AG04449 (cell line): Measurements from ENCODE around the gene ATOH1.

Source experiments
- CTCF ChIA-PET: fragments of 350-600 bp; formaldehyde crosslinking; extraction: SDS; loops from one replicate; lab custom pipeline; 2021; ENCODE audit warnings: antibody characterized with exemption; lab: Yijun Ruan, JAX
- POLR2A ChIA-PET: fragments of 400-600, 350-600 bp; formaldehyde crosslinking; extraction: SDS; loops from one replicate; lab custom pipeline; 2020; ENCODE audit warnings: antibody characterized with exemption, inconsistent platforms; lab: Yijun Ruan, JAX
- DNase-seq: peaks from one replicate; pipeline ENCODE4 v3.0.0-alpha.2; 2010; ENCODE audit warnings: low read depth, low spot score
- H3K4me3 ChIP-seq: 2 replicates; pipeline ENCODE4 v1.5.1; 2011; ENCODE audit warnings: low read depth, mild to moderate bottlenecking, control low read depth, low read length
- CTCF ChIP-seq: IDR thresholded peaks from one replicate; pipeline ENCODE4 v1.5.1; 2011; ENCODE audit warnings: mild to moderate bottlenecking, moderate library complexity, low read length, control low read depth, inconsistent platforms; ENCODE audit not compliant: insufficient read depth; ENCODE audit errors: missing control alignments

Gene ATOH1

GRCh38 chr4:93814722-93815121, 13.8 kb upstream of the ATOH1 start:
- no peak for TF ChIP-seq CTCF
- DNase-seq: no peak
- ChIA-PET CTCF (no interaction called here), POLR2A (no interaction called here)
- H3K4me3 ChIP-seq: no peak overlapping the region

- CTCF ChIA-PET: no interaction called here
- POLR2A ChIA-PET: no interaction called here
- no peak for TF ChIP-seq CTCF
- H3K4me3 ChIP-seq: no peak overlapping the region
- no peak for DNase-seq
Measured at GRCh38 chr4:93825551-93826216, 2.9 kb upstream of the ATOH1 start.

GRCh38 chr4:93827272-93827947, 1.1 kb upstream of the ATOH1 start:
- ChIA-PET CTCF (no interaction called here), POLR2A (no interaction called here)
- no peak overlapping the region for H3K4me3 ChIP-seq
- no peak for DNase-seq
- TF ChIP-seq CTCF: no peak

- H3K4me3 ChIP-seq: no peak overlapping the region
- no peak for DNase-seq
- CTCF ChIA-PET: no interaction called here
- TF ChIP-seq CTCF: no peak
- POLR2A ChIA-PET: no interaction called here
Measured at GRCh38 chr4:93828995-93829819, 654 bp downstream of the ATOH1 start.

- CTCF ChIA-PET: no interaction called here
- POLR2A ChIA-PET: no interaction called here
- no peak for TF ChIP-seq CTCF
- DNase-seq: no peak
- no peak overlapping the region for H3K4me3 ChIP-seq
Measured at GRCh38 chr4:93829820-93830687, 1.5 kb downstream of the ATOH1 start.
